NCI-H1436 treated with DMSO at 0.1 percent for 48 hours (cell line): ENCODE measurements around the gene RUNX3.
"Not testable (repeated sequence)": the region's sequence is repeated elsewhere in the genome, so short reads cannot be mapped to it uniquely, and the experiment has no call there.

Experiments
- DNase-seq: peaks from one replicate; lab custom pipeline; 2025; lab: John Stamatoyannopoulos, UW

RUNX3 gene

DNA sequence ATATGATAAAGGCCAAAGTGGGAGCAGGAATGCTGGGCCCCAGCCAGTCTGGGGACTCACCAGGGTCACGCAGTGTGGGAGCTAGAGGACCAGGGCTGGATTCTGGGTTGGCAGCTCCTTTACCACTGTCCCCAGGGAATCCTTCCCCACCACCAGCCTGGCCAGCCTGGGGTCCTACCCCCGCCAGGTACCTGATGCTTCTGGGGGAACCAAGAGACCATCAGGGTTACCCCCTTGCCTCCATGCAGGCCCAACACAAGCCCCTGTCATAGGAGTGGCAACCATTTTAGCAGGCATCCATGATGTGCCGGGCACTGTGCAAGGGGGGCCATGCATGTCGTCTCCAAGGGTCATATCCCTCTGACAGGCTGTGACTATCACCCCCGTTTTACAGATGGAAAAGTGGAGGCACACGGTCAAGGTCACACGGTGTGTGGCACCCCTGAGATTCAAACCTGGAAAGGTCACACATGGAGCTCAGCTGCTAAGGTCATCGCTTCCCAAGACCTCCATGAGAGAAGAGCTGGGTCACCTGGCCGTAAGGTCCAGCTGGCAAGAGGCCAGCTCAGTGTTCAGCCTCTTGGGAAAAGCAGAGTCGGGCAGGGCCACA, 16.4 kb downstream of the RUNX3 start:
- DNase-seq = no peak

DNA sequence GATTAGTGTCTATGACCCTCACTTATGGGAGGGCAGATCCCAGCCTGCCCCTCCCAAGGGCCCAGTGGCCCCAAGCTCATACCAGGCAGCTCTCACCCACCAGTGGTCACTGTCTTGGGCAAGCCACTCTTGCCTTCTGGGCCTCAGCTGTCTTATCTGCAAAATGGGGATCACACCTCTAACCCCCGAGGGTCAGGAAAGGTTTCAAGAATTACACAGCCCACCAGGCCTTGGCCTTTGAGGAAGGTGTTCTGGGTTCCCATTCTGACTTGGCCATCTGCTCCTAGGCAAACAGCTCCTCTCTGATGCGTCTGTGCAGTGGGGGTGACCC, 16.8 kb downstream of the RUNX3 start:
- DNase-seq = no peak

DNA sequence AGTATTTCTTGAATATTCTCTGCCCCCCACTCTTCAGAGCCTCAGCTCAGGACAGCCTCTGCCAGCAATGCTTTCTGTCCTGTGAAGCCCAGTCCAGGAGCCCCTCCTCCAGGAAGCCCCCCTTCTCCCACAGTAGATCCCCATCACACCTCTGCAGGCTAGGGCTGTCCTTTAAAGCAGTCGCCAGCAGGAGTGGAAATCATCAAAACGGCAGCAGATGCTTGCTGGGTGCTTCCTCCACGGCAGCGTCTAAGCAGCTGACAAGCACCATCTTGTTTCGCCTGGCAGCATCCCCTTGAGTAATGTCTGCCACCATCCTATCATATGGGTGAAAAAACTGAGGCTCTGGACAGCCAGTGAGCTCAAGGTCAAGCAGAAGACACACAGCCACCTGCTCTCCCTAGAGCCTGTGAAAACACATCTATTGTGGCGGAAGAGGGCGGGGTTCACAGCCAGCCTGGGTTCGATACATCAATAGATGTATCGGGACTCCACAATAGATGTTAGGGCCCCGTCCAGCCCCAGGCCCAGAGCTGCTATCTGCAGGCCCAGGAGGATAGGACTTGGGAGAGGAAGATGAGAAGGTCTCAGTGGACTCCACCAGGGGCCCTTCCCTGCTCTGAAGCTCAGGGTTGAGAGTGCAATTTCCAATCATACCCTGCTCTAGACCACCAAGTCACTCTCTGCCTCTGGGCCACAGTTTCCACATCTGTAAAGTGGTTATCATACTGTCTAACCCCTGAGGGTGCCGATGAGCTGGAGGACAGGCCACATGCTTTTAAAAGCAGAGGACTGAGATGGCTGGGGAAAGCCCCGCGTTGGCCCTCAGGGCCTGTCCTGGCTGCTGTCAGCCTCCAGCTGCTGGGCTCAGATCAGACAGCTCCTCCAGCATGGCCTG, 17.5 kb downstream of the RUNX3 start:
- DNase-seq = no peak

DNA sequence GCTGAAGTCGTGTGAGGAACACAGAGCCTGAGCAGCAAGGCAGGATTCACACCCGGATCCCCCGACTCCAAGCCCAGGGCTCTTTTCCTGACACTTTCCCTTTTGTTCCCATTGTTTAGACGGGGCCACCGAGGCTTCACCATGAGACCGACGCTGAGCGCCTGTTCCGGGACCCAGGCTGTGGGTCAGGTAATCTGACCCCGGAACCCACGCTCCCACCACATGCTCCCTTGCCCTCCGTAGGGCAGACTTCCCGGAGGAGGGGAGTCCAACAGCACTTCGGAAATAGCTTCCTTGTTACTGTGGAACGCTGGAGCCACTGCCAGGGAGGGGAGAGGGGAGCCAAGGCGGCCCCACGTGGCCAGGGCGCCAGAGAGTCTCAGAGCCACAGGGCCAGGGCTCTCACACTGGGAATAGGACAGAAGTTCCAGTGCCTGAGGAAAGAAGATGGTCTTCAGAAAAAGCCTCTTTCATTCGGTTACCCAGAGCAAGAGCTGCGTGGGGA, 18.4 kb downstream of the RUNX3 start:
- no peak for DNase-seq

- DNase-seq = no peak
Observed at GRCh38 chr1:24910751-24911650, 19.1 kb downstream of the RUNX3 start.

DNA sequence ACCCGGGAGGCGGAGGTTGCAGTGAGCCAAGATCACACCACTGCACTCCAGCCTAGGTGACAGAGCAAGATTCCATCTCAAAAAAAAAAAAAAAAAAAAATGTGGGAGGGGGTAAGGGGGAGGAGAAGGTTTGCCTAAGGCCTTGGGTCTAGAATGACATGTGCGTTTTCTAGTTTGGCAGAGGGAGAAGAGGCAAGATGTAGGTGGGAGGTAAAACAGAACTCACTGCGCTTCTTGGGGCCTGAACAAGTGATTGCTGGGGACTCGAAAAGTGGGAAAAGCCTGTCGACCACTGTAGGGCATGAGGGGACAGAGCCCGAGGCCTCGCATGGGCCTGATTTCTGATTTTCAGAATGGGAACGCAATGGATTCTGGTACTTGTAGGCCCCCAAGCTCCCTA, 19.9 kb downstream of the RUNX3 start:
- DNase-seq = no peak

GRCh38 chr1:24909388-24909898, 20.6 kb downstream of the RUNX3 start:
- no peak for DNase-seq

- DNase-seq = no peak
Observed at GRCh38 chr1:24908591-24909259, 21.4 kb downstream of the RUNX3 start.

- DNase-seq = not testable (repeated sequence)
Observed at GRCh38 chr1:24907587-24908294, 22.3 kb downstream of the RUNX3 start.

DNA sequence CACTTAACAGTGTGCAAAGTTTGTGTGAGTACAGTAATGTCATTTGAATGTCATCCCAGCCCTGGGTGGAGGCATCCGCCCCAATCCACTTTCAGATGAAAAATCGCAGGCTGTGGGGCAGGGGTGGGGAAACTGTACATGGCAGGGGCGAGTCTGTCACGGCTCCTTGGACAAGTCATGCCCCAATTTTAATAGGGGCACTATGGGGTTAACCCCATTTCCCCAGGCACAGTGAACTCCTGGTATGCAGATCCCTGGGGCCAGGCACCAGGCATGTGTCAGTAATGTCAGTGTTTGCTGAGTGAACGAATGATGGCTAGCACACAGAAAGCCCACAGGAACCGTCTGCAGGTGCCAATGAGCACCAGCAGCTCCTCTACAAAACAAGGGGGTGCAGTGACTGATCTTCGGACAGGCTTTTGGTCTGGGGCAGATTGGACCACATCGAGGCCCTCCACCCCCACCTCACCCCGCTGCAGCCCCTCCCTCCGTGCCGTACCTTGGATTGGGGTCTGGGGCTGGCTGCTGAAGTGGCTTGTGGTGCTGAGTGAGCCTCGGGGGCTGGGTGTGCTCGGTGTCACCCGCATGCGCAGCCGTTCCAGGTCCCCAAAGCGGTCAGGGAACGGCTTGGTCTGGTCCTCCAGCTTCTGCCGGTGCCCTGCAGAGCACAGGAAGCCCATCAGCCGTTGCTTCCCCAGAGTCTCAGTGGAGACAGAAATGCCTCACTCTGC, 23.2 kb downstream of the RUNX3 start:
- DNase-seq = no peak

DNA sequence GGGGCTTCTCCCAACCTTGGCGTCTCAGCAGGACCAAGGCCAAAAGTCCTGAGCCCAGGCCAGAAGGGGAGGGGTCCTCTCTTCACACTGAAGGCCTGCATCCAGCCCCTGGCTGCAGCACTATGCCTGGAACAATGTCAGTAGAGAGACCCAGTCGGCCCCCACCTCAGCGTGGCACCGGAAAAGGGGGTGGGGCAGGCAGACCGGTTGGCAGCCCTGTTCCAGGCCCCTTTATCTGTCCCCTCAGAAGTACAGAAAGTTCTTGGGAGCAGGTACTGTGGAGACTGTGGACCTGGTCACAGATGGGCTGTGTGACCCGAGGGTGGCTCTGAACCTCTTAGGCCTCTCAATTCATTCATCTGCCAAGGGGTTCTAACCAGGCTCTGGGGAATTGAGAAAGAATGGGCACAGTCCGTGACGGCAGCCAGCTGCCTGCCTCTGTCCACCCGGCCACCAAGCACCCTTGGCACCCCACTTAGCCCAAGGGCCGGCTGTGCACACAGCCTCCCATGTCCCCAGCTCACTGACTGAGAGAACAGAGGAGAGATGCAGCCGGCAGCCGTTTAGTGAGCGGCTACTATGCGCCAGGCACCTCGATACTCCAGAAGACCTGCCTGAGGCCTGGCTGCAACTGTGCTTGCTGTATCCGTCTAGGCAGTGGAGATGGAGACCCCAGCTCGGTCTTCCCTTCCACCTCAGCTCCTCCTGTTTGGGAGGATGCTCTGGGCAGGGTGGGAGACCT, 23.9 kb downstream of the RUNX3 start:
- no peak for DNase-seq

DNA sequence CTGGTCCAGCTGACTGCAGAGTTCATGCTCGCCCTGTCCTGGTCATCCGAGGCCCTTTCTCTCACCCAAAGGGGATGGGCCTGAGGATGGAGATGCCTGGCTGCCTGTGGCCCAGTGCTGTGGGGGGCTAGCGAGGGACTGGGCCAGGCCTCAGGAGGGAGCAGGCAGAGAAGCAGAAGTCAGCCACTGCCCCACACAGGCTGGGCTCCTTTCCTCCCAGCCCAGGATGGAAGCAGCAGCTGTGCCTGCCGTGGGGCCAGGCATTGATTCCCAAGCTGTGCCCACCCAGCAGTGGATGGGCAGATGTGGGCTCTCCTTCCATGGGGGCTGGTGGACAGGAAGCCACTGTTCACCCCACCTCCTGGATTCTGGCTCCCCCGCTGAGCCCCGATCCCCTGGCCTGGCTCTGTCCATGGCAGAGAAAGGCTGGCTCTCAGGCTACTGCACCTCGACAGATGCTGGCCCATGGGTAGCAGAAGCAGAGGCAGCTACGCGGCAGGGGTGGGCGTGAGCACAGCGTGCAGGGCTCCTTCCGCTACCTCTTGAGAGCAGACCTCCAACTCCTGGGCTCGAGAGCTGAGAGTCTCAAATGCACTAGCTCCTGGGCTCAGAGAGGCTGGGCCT, 24.6 kb downstream of the RUNX3 start:
- DNase-seq = no peak

DNA sequence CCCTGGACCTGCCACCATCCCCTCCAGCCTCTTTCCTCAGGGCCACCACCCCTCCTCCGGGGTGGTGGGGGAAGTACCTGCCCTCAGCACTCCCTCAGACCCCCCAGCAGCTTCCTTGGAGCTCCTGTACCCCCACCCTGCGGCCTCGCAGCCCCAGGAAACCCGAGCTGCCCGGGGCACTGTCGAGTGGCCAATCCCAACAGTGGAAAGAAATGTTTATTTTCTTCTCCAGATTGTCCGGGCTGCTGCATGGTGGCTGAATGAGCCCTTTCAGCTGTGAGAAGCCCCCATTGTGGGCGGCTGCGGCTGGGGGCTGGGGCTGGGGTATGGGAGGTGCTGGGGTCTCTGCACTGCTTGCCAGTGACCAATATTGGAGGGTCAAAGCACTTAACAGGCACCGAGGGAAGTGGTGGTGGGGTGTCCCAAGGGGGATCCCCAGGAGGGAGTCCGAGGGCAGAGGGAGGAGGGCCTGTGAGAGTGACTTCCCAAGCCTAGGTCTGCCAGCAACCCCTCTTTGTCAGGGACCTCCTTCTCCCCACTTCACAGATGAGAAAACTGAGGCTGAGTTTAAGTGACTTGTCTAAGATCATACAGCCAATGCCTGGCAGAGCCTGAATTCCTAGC, 25.2 kb downstream of the RUNX3 start:
- no peak for DNase-seq

DNA sequence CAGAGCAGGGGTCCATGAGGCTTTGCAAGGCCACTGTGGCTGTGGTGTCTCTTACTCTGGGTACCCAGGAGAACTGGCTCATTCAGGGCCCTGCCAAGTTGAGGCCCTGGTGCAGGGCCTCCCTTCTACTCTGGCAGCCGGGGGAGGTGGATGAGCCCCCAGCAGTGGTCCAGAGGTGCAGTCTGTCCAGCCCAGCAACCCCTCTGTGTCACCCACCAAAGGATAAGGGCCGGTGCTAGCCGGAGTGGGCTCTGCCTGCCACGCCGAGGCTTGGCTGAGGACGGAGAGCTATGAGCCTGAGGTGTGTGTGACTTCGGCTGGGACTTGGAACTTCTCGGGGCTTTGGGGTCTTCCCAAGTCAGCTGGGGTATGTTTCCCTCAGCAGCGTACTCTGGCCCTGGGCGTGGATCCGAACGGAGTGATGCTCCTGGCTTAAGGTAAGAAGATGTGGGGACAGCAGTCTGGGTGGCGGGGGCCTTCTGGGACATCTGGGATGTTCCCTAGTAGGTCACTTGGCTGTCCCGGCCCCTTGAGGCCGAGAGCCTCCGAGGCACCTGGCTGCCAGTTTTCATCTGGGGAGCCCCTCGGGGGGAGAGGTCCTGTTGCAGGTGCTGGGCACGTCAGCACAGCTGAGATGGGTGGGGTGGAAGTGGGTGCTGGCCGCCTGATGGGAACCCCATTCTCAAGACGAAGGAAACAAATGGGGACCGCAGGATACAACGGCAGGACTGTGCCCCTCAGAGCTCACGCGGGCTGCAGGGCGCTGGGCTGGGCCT, 25.9 kb downstream of the RUNX3 start:
- no peak for DNase-seq

DNA sequence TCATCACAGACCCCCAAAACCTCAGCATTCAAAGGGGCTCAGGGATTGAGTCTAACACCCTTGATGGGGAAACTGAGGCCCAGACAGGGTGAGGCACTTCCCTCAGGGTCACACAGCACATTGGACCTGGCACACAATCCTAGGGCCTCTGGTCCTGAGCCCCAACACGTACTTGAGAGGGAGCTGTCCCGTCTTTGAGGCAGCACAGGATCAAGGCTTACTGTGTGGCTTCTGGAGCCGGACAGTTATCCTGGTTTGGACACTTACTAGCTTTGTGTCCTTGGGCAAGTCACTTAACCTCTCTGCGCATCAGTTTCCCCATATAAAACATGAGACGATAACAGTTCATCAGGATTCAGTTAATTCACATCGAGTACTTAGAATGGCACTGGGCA, 26.5 kb downstream of the RUNX3 start:
- DNase-seq = no peak

DNA sequence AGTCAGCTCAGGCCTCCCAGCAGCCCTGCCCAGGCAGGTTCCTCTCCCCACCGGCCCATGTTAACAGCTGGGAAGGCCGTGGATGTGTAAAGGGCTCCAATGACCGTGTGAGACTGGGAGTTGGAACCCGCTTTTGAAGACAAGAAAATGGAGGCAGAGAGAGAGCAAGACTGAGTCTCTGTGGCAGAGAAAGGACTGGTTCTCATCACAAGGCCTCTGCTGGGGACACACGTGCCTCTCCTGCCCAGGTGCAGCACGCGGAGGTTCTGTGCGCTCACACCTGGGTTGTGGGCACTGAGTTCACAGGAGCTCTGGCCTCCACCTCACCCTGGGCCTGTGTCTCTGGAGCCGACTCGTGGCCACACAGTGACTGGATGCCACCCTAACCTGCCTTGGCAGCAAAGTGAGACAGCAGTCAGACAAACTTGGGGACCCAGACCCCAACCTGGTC, 27.0 kb downstream of the RUNX3 start:
- no peak for DNase-seq

DNA sequence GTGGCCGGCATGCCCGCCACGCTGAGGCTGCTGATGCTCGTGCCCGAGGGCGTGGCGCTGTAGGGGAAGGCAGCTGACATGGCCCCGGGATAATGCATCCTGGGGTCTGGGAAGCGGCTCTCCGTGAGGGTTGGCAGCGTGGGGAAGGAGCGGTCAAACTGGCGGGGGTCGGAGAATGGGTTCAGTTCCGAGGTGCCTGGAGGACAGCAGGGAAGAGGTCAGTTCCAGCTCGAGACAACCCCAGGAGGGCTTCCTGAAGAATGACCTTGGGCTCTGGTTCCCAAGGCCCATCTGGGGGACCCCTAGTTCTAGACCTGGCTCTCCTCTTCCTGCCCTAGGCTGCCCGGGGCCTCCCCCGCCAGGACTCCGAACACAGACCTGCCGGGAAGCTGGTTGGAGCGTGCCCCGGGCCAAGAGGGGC, 27.6 kb downstream of the RUNX3 start:
- DNase-seq = no peak
